ENCODE results near the gene RXRA.

GRCh38 chr9:134482226-134482625, 156.0 kb downstream of the RXRA start:
- TF ChIP-seq CTCF (IDR thresholded peaks at IDR 0.05; ENCODE audit: low read length) = no peak
- no peak for TF ChIP-seq EZH2 (IDR thresholded peaks at IDR 0.05; ENCODE audit: borderline replicate concordance, low read length)
